ENCODE data around the gene ANKRD52.

Gene ANKRD52

DNA sequence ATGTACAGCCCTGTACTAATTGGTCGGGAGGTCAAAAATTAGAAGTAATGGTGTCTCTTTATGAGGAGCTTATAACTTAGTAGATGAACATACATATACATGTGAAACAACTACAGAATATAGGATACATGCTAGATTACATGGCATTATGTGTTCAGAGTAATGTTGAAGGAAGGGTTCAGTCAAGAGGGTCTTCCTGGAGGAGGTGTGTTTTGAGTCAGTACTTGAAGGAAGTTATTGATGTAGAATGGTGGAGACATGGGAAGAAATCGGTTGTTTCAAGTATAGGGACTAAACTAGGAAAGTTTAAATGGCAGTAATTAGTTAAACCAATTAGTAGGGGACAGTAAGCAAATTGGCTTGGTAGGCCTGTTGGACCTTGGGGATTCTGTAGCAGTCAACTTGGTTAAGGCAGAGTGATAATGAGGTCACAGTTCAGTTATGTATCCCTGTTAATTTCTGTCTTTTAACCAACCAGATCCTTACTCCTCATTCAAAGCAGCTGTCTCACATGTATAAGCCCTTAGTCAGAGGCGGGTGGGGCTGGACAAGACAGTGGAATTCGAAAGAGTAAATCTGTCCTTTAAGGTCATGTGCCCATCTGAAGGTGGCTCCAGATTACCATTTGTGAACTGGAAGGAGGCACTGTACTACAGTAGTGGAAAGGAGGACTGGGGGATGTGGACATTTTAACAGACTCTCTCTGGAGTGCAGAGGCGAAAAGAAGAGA is 3.5 kb upstream of the ANKRD52 start:
- Histone ChIP-seq H3K4me3 (replicated peaks; ENCODE audit: insufficient read depth, low read length) (no peak overlapping the region), H3K27me3 (ENCODE audit: insufficient read depth, poor library complexity, severe bottlenecking) (no peaks in the 10 kb centered on the region), H3K27ac (replicated peaks) (no peak overlapping the region)
- no peak for TF ChIP-seq GABPA (IDR thresholded peaks at IDR 0.05; ENCODE audit: low read depth)
- no peak for TF ChIP-seq SPI1 (IDR thresholded peaks at IDR 0.05; ENCODE audit: borderline replicate concordance, low read depth)
- TF ChIP-seq POLR2AphosphoS5 (IDR thresholded peaks at IDR 0.05; ENCODE audit: low read depth), result no peak
- TF ChIP-seq, protein P1, sequence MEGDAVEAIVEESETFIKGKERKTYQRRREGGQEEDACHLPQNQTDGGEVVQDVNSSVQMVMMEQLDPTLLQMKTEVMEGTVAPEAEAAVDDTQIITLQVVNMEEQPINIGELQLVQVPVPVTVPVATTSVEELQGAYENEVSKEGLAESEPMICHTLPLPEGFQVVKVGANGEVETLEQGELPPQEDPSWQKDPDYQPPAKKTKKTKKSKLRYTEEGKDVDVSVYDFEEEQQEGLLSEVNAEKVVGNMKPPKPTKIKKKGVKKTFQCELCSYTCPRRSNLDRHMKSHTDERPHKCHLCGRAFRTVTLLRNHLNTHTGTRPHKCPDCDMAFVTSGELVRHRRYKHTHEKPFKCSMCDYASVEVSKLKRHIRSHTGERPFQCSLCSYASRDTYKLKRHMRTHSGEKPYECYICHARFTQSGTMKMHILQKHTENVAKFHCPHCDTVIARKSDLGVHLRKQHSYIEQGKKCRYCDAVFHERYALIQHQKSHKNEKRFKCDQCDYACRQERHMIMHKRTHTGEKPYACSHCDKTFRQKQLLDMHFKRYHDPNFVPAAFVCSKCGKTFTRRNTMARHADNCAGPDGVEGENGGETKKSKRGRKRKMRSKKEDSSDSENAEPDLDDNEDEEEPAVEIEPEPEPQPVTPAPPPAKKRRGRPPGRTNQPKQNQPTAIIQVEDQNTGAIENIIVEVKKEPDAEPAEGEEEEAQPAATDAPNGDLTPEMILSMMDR (IDR thresholded peaks at IDR 0.05; ENCODE audit: insufficient read depth, low read length), result no peak
- TF ChIP-seq, protein P2, sequence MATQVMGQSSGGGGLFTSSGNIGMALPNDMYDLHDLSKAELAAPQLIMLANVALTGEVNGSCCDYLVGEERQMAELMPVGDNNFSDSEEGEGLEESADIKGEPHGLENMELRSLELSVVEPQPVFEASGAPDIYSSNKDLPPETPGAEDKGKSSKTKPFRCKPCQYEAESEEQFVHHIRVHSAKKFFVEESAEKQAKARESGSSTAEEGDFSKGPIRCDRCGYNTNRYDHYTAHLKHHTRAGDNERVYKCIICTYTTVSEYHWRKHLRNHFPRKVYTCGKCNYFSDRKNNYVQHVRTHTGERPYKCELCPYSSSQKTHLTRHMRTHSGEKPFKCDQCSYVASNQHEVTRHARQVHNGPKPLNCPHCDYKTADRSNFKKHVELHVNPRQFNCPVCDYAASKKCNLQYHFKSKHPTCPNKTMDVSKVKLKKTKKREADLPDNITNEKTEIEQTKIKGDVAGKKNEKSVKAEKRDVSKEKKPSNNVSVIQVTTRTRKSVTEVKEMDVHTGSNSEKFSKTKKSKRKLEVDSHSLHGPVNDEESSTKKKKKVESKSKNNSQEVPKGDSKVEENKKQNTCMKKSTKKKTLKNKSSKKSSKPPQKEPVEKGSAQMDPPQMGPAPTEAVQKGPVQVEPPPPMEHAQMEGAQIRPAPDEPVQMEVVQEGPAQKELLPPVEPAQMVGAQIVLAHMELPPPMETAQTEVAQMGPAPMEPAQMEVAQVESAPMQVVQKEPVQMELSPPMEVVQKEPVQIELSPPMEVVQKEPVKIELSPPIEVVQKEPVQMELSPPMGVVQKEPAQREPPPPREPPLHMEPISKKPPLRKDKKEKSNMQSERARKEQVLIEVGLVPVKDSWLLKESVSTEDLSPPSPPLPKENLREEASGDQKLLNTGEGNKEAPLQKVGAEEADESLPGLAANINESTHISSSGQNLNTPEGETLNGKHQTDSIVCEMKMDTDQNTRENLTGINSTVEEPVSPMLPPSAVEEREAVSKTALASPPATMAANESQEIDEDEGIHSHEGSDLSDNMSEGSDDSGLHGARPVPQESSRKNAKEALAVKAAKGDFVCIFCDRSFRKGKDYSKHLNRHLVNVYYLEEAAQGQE (IDR thresholded peaks at IDR 0.05; ENCODE audit: insufficient replicate concordance, low read depth), result no peak
- no peak for DNase-seq (ENCODE audit: low read depth in 1 of 2, low spot score in 1 of 2)

DNA sequence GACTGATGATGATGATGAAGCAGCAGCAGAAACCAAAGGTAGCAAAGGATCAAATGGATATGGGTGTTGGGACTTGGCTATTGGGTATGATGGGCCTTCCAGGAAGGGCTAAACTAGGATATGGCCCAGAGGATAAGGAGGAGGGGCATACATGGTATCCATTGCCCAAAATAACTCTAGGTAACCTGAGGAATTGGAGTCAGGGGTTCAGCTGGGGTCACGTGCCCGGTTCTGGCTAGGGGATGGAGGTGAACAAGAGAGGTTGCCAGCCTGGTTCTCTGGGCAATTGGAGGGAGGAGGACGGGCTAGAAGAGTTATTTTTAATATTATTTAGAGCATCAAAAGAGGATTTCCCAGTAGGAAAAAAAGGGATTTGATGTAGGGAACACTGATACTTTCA is 2.7 kb upstream of the ANKRD52 start:
- Histone ChIP-seq H3K27ac (replicated peaks) (no peak overlapping the region), H3K27me3 (ENCODE audit: insufficient read depth, poor library complexity, severe bottlenecking) (no peaks in the 10 kb centered on the region), H3K4me3 (replicated peaks; ENCODE audit: insufficient read depth, low read length) (no peak overlapping the region)
- TF ChIP-seq, protein P1 (IDR thresholded peaks at IDR 0.05; ENCODE audit: insufficient read depth, low read length), result no peak
- DNase-seq (ENCODE audit: low read depth in 1 of 2, low spot score in 1 of 2), result no peak

DNA sequence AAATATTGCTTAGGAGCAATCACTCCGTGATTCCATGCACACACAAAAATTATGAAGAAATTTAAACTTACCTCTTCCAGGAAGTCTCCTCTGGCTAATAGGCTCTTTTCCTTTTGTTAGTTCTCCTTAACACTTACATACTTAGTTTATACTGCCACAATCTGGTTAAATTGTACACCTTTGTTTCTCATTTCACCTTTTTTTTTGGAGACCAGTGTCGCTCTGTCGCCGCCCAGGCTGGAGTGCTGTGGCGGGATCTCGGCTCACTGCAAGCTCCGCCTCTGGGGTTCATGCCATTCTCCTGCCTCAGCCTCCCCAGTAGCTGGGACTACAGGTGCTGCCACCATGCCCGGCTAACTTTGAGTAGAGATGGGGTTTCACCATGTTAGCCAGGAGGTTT is 2.2 kb upstream of the ANKRD52 start:
- Histone ChIP-seq H3K27me3 (ENCODE audit: insufficient read depth, poor library complexity, severe bottlenecking) (no peaks in the 10 kb centered on the region), H3K27ac (replicated peaks) (no peak overlapping the region), H3K4me3 (replicated peaks; ENCODE audit: insufficient read depth, low read length) (no peak overlapping the region)
- DNase-seq (ENCODE audit: low read depth in 1 of 2, low spot score in 1 of 2), result no peak
- TF ChIP-seq GABPA (IDR thresholded peaks at IDR 0.05; ENCODE audit: low read depth), result no peak
- TF ChIP-seq, protein P1 (IDR thresholded peaks at IDR 0.05; ENCODE audit: insufficient read depth, low read length), result no peak
- no peak for TF ChIP-seq SPI1 (IDR thresholded peaks at IDR 0.05; ENCODE audit: borderline replicate concordance, low read depth)
- no peak for TF ChIP-seq POLR2AphosphoS5 (IDR thresholded peaks at IDR 0.05; ENCODE audit: low read depth)
- TF ChIP-seq, protein P2 (IDR thresholded peaks at IDR 0.05; ENCODE audit: insufficient replicate concordance, low read depth), result no peak

DNA sequence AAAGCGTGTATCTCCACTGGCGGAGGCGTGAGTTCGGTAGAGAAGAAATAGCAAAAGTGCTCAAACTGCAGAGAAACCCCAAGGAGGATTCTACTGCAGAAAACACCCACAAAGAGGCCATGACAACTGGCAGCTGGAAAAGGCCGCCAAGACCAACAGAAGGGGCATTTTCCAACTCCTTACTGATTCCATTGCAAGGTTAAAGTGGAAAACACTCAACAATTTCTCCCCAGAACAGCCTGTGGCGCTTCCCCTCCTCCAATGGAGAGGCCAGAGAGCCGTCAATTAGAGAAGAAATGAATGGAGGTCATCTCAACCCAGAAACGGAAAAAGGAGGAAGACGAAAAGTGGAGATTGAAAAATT is 618 bp upstream of the ANKRD52 start:
- Histone ChIP-seq H3K27me3 (ENCODE audit: insufficient read depth, poor library complexity, severe bottlenecking) (no peaks in the 10 kb centered on the region), H3K27ac (replicated peaks) (peak overlapping the region; percentile 68), H3K4me3 (replicated peaks; ENCODE audit: insufficient read depth, low read length) (peak overlapping the region; percentile 53)
- DNase-seq (ENCODE audit: low read depth in 1 of 2, low spot score in 1 of 2), result no peak
- TF ChIP-seq GABPA (IDR thresholded peaks at IDR 0.05; ENCODE audit: low read depth) (no peak), POLR2AphosphoS5 (IDR thresholded peaks at IDR 0.05; ENCODE audit: low read depth) (no peak), SPI1 (IDR thresholded peaks at IDR 0.05; ENCODE audit: borderline replicate concordance, low read depth) (no peak)
- TF ChIP-seq, protein P1 (IDR thresholded peaks at IDR 0.05; ENCODE audit: insufficient read depth, low read length), result no peak
